ENCODE data around the gene C4orf33.

DNA sequence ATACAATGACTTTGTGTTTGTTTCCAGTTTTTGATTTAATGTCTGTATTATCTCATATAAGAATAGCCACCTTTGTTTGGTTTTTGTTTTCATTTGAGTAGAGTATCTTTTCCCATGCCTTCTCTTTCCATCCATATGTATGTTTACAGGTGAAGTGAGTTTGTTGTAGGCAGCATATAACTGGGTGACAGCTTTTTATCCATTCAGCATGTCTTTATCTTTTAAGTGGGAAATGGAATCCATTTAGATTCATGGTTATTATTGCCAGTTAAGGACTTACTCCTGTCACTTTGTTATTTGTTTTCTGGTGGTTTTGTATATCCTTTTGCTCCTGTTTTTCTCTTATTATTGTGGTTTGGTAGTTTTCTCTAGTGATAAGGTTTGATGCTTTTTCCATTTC, 36.9 kb upstream of the C4orf33 start:
- TF ChIP-seq, protein P1, sequence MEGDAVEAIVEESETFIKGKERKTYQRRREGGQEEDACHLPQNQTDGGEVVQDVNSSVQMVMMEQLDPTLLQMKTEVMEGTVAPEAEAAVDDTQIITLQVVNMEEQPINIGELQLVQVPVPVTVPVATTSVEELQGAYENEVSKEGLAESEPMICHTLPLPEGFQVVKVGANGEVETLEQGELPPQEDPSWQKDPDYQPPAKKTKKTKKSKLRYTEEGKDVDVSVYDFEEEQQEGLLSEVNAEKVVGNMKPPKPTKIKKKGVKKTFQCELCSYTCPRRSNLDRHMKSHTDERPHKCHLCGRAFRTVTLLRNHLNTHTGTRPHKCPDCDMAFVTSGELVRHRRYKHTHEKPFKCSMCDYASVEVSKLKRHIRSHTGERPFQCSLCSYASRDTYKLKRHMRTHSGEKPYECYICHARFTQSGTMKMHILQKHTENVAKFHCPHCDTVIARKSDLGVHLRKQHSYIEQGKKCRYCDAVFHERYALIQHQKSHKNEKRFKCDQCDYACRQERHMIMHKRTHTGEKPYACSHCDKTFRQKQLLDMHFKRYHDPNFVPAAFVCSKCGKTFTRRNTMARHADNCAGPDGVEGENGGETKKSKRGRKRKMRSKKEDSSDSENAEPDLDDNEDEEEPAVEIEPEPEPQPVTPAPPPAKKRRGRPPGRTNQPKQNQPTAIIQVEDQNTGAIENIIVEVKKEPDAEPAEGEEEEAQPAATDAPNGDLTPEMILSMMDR (IDR thresholded peaks at IDR 0.05; ENCODE audit: poor library complexity, severe bottlenecking) = no peak
- TF ChIP-seq EP300 (conservative IDR thresholded peaks at IDR 0.05; ENCODE audit: poor library complexity, severe bottlenecking) (no peak), RAD21 (conservative IDR thresholded peaks at IDR 0.05) (no peak)
